ENCODE measurements around the gene CDSN.
"Not testable (repeated sequence)": the region's sequence is repeated elsewhere in the genome, so short reads cannot be mapped to it uniquely, and the experiment has no call there.

The CDSN gene

GRCh38 chr6:31120151-31120915, at the start of gene CDSN:
Gene CDSN, minus strand, starts transcription at chr6:31120446. Its CDS starts 27 bp downstream, at chr6:31120419.
- Histone ChIP-seq H3K9me3 (ENCODE audit: insufficient read depth, low read depth, low read length) (no peaks in the 10 kb centered on the region), H3K4me1 (ENCODE audit: insufficient read depth, low read length) (peaks cover 4% of the 10 kb centered on the region; the same call in 1 of the 2 replicates), H3K27me3 (ENCODE audit: insufficient read depth, low read length) (no peaks in the 10 kb centered on the region), H3K4me3 (ENCODE audit: low read length) (no peak within 1 kb of the TSS), H3K27ac (ENCODE audit: low read length) (no peak within 1 kb of the TSS), H3K9ac (ENCODE audit: low read depth, low read length) (no peak within 1 kb of the TSS), H3K36me3 (ENCODE audit: insufficient read depth, low read depth, low read length) (no peaks in the 10 kb centered on the region)

GRCh38 chr6:31169123-31169857, 49.0 kb upstream of the CDSN start:
- Histone ChIP-seq H3K36me3 (ENCODE audit: insufficient read depth, low read depth, low read length) (peaks cover 36% of the 10 kb centered on the region), H3K4me3 (ENCODE audit: low read length) (peak overlapping the region; percentile 99), H3K27ac (ENCODE audit: low read length) (peak overlapping the region; percentile 50), H3K9me3 (ENCODE audit: insufficient read depth, low read depth, low read length) (no peaks in the 10 kb centered on the region), H3K9ac (ENCODE audit: low read depth, low read length) (peak overlapping the region; percentile 99), H3K27me3 (ENCODE audit: insufficient read depth, low read length) (no peaks in the 10 kb centered on the region), H3K4me1 (ENCODE audit: insufficient read depth, low read length) (peaks cover 28% of the 10 kb centered on the region)

- Histone ChIP-seq H3K27me3 (ENCODE audit: insufficient read depth, low read length) (no peaks in the 10 kb centered on the region), H3K4me3 (ENCODE audit: low read length) (peak overlapping the region; percentile 99), H3K4me1 (ENCODE audit: insufficient read depth, low read length) (peaks cover 22% of the 10 kb centered on the region), H3K27ac (ENCODE audit: low read length) (no peak overlapping the region), H3K9me3 (ENCODE audit: insufficient read depth, low read depth, low read length) (no peaks in the 10 kb centered on the region), H3K9ac (ENCODE audit: low read depth, low read length) (peak overlapping the region; percentile 99; the same call in 1 of the 2 replicates), H3K36me3 (ENCODE audit: insufficient read depth, low read depth, low read length) (peaks cover 43% of the 10 kb centered on the region)
Measured at GRCh38 chr6:31168606-31169005, 48.4 kb upstream of the CDSN start.

GRCh38 chr6:31165986-31166385, 45.7 kb upstream of the CDSN start:
- H3K36me3 ChIP-seq (ENCODE audit: insufficient read depth, low read depth, low read length): peaks cover 68% of the 10 kb centered on the region
- H3K27ac ChIP-seq (ENCODE audit: low read length): no peak overlapping the region
- no peak overlapping the region; the same call in 1 of the 2 replicates for H3K9ac ChIP-seq (ENCODE audit: low read depth, low read length)
- H3K4me3 ChIP-seq (ENCODE audit: low read length): peak overlapping the region; percentile 15; the same call in 1 of the 2 replicates
- H3K27me3 ChIP-seq (ENCODE audit: insufficient read depth, low read length): no peaks in the 10 kb centered on the region
- H3K9me3 ChIP-seq (ENCODE audit: insufficient read depth, low read depth, low read length): no peaks in the 10 kb centered on the region
- H3K4me1 ChIP-seq (ENCODE audit: insufficient read depth, low read length): peaks cover 13% of the 10 kb centered on the region

- not testable (repeated sequence) for H3K4me1 ChIP-seq (ENCODE audit: insufficient read depth, low read length); H3K4me3 ChIP-seq (ENCODE audit: low read length)
Measured at GRCh38 chr6:31165064-31165832, 45.0 kb upstream of the CDSN start.

GRCh38 chr6:31164475-31165063, 44.3 kb upstream of the CDSN start:
- H3K9ac ChIP-seq (ENCODE audit: low read depth, low read length); H3K4me3 ChIP-seq (ENCODE audit: low read length); H3K27me3 ChIP-seq (ENCODE audit: insufficient read depth, low read length); H3K27ac ChIP-seq (ENCODE audit: low read length); H3K4me1 ChIP-seq (ENCODE audit: insufficient read depth, low read length); H3K9me3 ChIP-seq (ENCODE audit: insufficient read depth, low read depth, low read length): not testable (repeated sequence)
- H3K36me3 ChIP-seq (ENCODE audit: insufficient read depth, low read depth, low read length): peaks cover 68% of the 10 kb centered on the region

More at GRCh38 chr6:31165064-31165832, 45.0 kb upstream of the CDSN start:
- not testable (repeated sequence) for H3K9me3 ChIP-seq (ENCODE audit: insufficient read depth, low read depth, low read length); H3K9ac ChIP-seq (ENCODE audit: low read depth, low read length); H3K27me3 ChIP-seq (ENCODE audit: insufficient read depth, low read length); H3K27ac ChIP-seq (ENCODE audit: low read length)
- H3K36me3 ChIP-seq (ENCODE audit: insufficient read depth, low read depth, low read length): peaks cover 68% of the 10 kb centered on the region

- Histone ChIP-seq H3K4me1 (ENCODE audit: insufficient read depth, low read length) (peaks cover 10% of the 10 kb centered on the region; the same call in 1 of the 2 replicates), H3K9me3 (ENCODE audit: insufficient read depth, low read depth, low read length) (no peaks in the 10 kb centered on the region), H3K9ac (ENCODE audit: low read depth, low read length) (no peak overlapping the region), H3K27ac (ENCODE audit: low read length) (no peak overlapping the region), H3K4me3 (ENCODE audit: low read length) (no peak overlapping the region), H3K36me3 (ENCODE audit: insufficient read depth, low read depth, low read length) (peaks cover 68% of the 10 kb centered on the region), H3K27me3 (ENCODE audit: insufficient read depth, low read length) (no peaks in the 10 kb centered on the region)
Measured at GRCh38 chr6:31163922-31164321, 43.7 kb upstream of the CDSN start.

GRCh38 chr6:31162463-31163165, 42.4 kb upstream of the CDSN start:
- Histone ChIP-seq H3K36me3 (ENCODE audit: insufficient read depth, low read depth, low read length) (peaks cover 58% of the 10 kb centered on the region), H3K27me3 (ENCODE audit: insufficient read depth, low read length) (no peaks in the 10 kb centered on the region), H3K9me3 (ENCODE audit: insufficient read depth, low read depth, low read length) (no peaks in the 10 kb centered on the region), H3K27ac (ENCODE audit: low read length) (no peak overlapping the region), H3K4me1 (ENCODE audit: insufficient read depth, low read length) (peaks cover 10% of the 10 kb centered on the region; the same call in 1 of the 2 replicates), H3K9ac (ENCODE audit: low read depth, low read length) (no peak overlapping the region), H3K4me3 (ENCODE audit: low read length) (no peak overlapping the region)

- Histone ChIP-seq H3K27ac (ENCODE audit: low read length) (no peak overlapping the region), H3K9me3 (ENCODE audit: insufficient read depth, low read depth, low read length) (no peaks in the 10 kb centered on the region), H3K4me3 (ENCODE audit: low read length) (no peak overlapping the region), H3K27me3 (ENCODE audit: insufficient read depth, low read length) (no peaks in the 10 kb centered on the region), H3K9ac (ENCODE audit: low read depth, low read length) (no peak overlapping the region), H3K36me3 (ENCODE audit: insufficient read depth, low read depth, low read length) (peaks cover 50% of the 10 kb centered on the region), H3K4me1 (ENCODE audit: insufficient read depth, low read length) (peaks cover 17% of the 10 kb centered on the region; the same call in 1 of the 2 replicates)
Measured at GRCh38 chr6:31161216-31162126, 41.2 kb upstream of the CDSN start.
